HG02970 (cell line): ENCODE data around the gene INO80B.
"Not testable (repeated sequence)": the region's sequence is repeated elsewhere in the genome, so short reads cannot be mapped to it uniquely, and the experiment has no call there.

ENCODE experiments used
- ATAC-seq: cut with Tn5 transposase; IDR thresholded peaks from one replicate; pipeline ENCODE4 v1.9.1; 2021; ENCODE audit warnings: mild to moderate bottlenecking, moderate library complexity, moderate number of reproducible peaks; ENCODE audit not compliant: unreplicated experiment, low FRiP score

Gene INO80B

GRCh38 chr2:74472086-74472944, 17.4 kb downstream of the INO80B start, which contains the start of gene MRPL53:
Gene MRPL53 (minus strand): TSS chr2:74472680. CDS start chr2:74472660, 20 bp downstream.
- peak; percentile 65 for ATAC-seq

GRCh38 chr2:74472945-74473258, 18.0 kb downstream of the INO80B start:
- no peak for ATAC-seq

- ATAC-seq, result no peak
These were observed 19.6 kb downstream of the INO80B start for GRCh38 chr2:74474481-74474880.

GRCh38 chr2:74474899-74475298, 20.0 kb downstream of the INO80B start:
- ATAC-seq, result no peak

GRCh38 chr2:74481431-74481830, 26.5 kb downstream of the INO80B start:
- ATAC-seq, result no peak

GRCh38 chr2:74481961-74482800, 27.3 kb downstream of the INO80B start:
- peak; percentile 37 for ATAC-seq

GRCh38 chr2:74482801-74483674, 28.2 kb downstream of the INO80B start, which contains the start of the genes CCDC142 and TTC31:
Gene CCDC142 (minus strand): TSS chr2:74482998. CDS start chr2:74482837, 161 bp downstream.
Gene TTC31 (plus strand): TSS chr2:74483081. CDS start chr2:74483096, 15 bp downstream.
- ATAC-seq, result peak; percentile 86

- not testable (repeated sequence) for ATAC-seq
These were observed 28.8 kb downstream of the INO80B start for GRCh38 chr2:74483675-74484164.

GRCh38 chr2:74486141-74486540, 31.3 kb downstream of the INO80B start:
- ATAC-seq, result no peak

GRCh38 chr2:74488643-74489481, 34.0 kb downstream of the INO80B start:
- no peak for ATAC-seq

- no peak for ATAC-seq
These were observed 35.0 kb downstream of the INO80B start for GRCh38 chr2:74489906-74490305.

- no peak for ATAC-seq
These were observed 37.0 kb downstream of the INO80B start for GRCh38 chr2:74491648-74492544.

GRCh38 chr2:74493546-74493945, 38.7 kb downstream of the INO80B start:
- ATAC-seq, result no peak

- ATAC-seq, result no peak
These were observed 40.6 kb downstream of the INO80B start for GRCh38 chr2:74495440-74495839.

GRCh38 chr2:74496997-74497776, 42.3 kb downstream of the INO80B start:
- no peak for ATAC-seq

GRCh38 chr2:74497777-74498499, 43.1 kb downstream of the INO80B start:
- no peak for ATAC-seq
